A549 (cell line): ENCODE results near the gene BTF3. TPM values are rescaled to one million over a fixed set of nuclear protein-coding genes. Genes with fewer than 3 reads are reported as not detected.

Experiments used
- BHLHE40 ChIP-seq: IDR thresholded peaks from 2 replicates; pipeline ENCODE4 v1.6.1; 2012; ENCODE audit warnings: low read depth, low read length, inconsistent platforms
- CEBPB ChIP-seq, 2 experiments: fragments of >200 bp in 1 of 2; sonication (Bioruptor Twin) in 1 of 2; formaldehyde crosslinking in 1 of 2; IDR thresholded peaks; 2 replicates each; pipeline ENCODE4 v1.6.1; 2012 to 2016
- CHD2 ChIP-seq: fragments of 150-350 bp; IDR thresholded peaks from 2 replicates; pipeline ENCODE4 v1.6.1; 2014; ENCODE audit warnings: low read length; ENCODE audit not compliant: partially characterized antibody
- EHF ChIP-seq: fragments of 250-450 bp; sonication (Bioruptor Pico); IDR thresholded peaks from 2 replicates; pipeline ENCODE4 v1.5.0; 2020; ENCODE audit warnings: mild to moderate bottlenecking
- ESRRA ChIP-seq: fragments of 150-350 bp; IDR thresholded peaks from 2 replicates; pipeline ENCODE4 v1.6.1; 2014; ENCODE audit warnings: mild to moderate bottlenecking, low read length, borderline replicate concordance
- FOSB ChIP-seq: fragments of 250-450 bp; sonication (Bioruptor Pico); IDR thresholded peaks from 2 replicates; pipeline ENCODE4 v1.5.0; 2020; ENCODE audit warnings: mild to moderate bottlenecking, moderate library complexity
- FOXS1 ChIP-seq: fragments of 250-450 bp; sonication (Bioruptor Pico); IDR thresholded peaks from 2 replicates; pipeline ENCODE4 v1.5.0; 2020; ENCODE audit warnings: mild to moderate bottlenecking, moderate library complexity
- HOXB13 ChIP-seq: fragments of 250-450 bp; sonication (Bioruptor Pico); IDR thresholded peaks from 2 replicates; pipeline ENCODE4 v1.5.0; 2020; ENCODE audit warnings: low read depth, mild to moderate bottlenecking, moderate library complexity
- JUN ChIP-seq, 2 experiments: fragments of >200 bp; sonication (Bioruptor Twin); formaldehyde crosslinking; IDR thresholded peaks; 2 replicates in 1 of 2; 3 replicates in 1 of 2; pipeline ENCODE4 v1.6.1; 2016 to 2017
- JUNB ChIP-seq: fragments of >200 bp; sonication (Bioruptor Twin); formaldehyde crosslinking; IDR thresholded peaks from 2 replicates; pipeline ENCODE4 v1.6.1; 2016
- KDM1A ChIP-seq: fragments of 200-600 bp; sonication (generic); IDR thresholded peaks from 2 replicates; pipeline ENCODE4 v1.6.1; 2016; ENCODE audit warnings: low read depth, mild to moderate bottlenecking
- MAZ ChIP-seq: fragments of 150-350 bp; IDR thresholded peaks from 2 replicates; pipeline ENCODE4 v1.6.1; 2014; ENCODE audit warnings: antibody characterized with exemption, low read depth, low read length, borderline replicate concordance
- MYC ChIP-seq: IDR thresholded peaks from 2 replicates; pipeline ENCODE4 v1.6.1; 2012; ENCODE audit warnings: mild to moderate bottlenecking, inconsistent platforms, low read length, improper control_type of control experiment, borderline replicate concordance
- NFE2L2 ChIP-seq: fragments of 150-350 bp; conservative IDR thresholded peaks from 2 replicates; pipeline ENCODE4 v1.6.1; 2014; ENCODE audit warnings: low read length
- NPAS2 ChIP-seq: fragments of 250-450 bp; sonication (Bioruptor Pico); IDR thresholded peaks from 2 replicates; pipeline ENCODE4 v1.8.0; 2022; ENCODE audit warnings: mild to moderate bottlenecking, moderate library complexity, borderline replicate concordance
- PHF8 ChIP-seq: fragments of 200-600 bp; sonication (generic); IDR thresholded peaks from 2 replicates; pipeline ENCODE4 v1.6.1; 2016; ENCODE audit warnings: low read depth, mild to moderate bottlenecking, antibody characterized with exemption, moderate library complexity, borderline replicate concordance
- POLR2A ChIP-seq: IDR thresholded peaks from 2 replicates; pipeline ENCODE4 v1.6.1; 2012; ENCODE audit warnings: mild to moderate bottlenecking, low read length
- RCOR1 ChIP-seq: fragments of 150-350 bp; IDR thresholded peaks from 2 replicates; pipeline ENCODE4 v1.6.1; 2014; ENCODE audit warnings: antibody characterized with exemption, low read length, low read depth
- RFX5 ChIP-seq: fragments of 450-650 bp; IDR thresholded peaks from 2 replicates; pipeline ENCODE4 v1.7.1; 2014; ENCODE audit warnings: antibody characterized with exemption, mild to moderate bottlenecking, moderate library complexity
- SREBF2 ChIP-seq: fragments of 450-650 bp; IDR thresholded peaks from 2 replicates; pipeline ENCODE4 v1.6.1; 2014; ENCODE audit warnings: mild to moderate bottlenecking, moderate library complexity
- ZNF302 ChIP-seq: fragments of 250-450 bp; sonication (Bioruptor Pico); IDR thresholded peaks from 2 replicates; pipeline ENCODE4 v1.9.0; 2021; ENCODE audit warnings: inconsistent platforms, mild to moderate bottlenecking, moderate library complexity
- ZSCAN20 ChIP-seq: fragments of 250-450 bp; sonication (Bioruptor Pico); IDR thresholded peaks from 2 replicates; pipeline ENCODE4 v1.8.0; 2022; ENCODE audit warnings: mild to moderate bottlenecking, moderate library complexity
- polyA plus RNA-seq, 4 experiments: library from polyadenylated mRNA; depleted of rRNA in 3 of 4; stranded (reverse); fragments of >200 nt; fragmentation: RNase III in 1 of 4; extraction: RNeasy Plus Mini Kit Qiagen cat#74134 plus additional on column Dnase treatment in 1 of 4; gene quantifications; 2 replicates in 3 of 4; 3 replicates in 1 of 4; pipeline ENCODE4 v1.2.3, GENCODE V29; 2011 to 2017
- TF ChIP-seq, protein P1 (sequence below): fragments of 450-650 bp; IDR thresholded peaks from 2 replicates; pipeline ENCODE4 v1.6.1; 2014; ENCODE audit warnings: antibody characterized with exemption
- TF ChIP-seq, protein P2 (sequence below): fragments of 250-450 bp; sonication (Bioruptor Pico); IDR thresholded peaks from 2 replicates; pipeline ENCODE4 v1.5.0; 2021; ENCODE audit warnings: mild to moderate bottlenecking, moderate library complexity, borderline replicate concordance
- TF ChIP-seq, protein P3 (sequence below): fragments of >200 bp; sonication (Bioruptor Twin); formaldehyde crosslinking; IDR thresholded peaks from 3 replicates; pipeline ENCODE4 v1.6.1; 2016
- TF ChIP-seq, protein P4 (sequence below): fragments of 200-600 bp; sonication (generic); IDR thresholded peaks from 2 replicates; pipeline ENCODE4 v1.6.1; 2016; ENCODE audit warnings: antibody characterized with exemption, mild to moderate bottlenecking, moderate library complexity
- TF ChIP-seq, protein P5 (sequence below): fragments of >200 bp; sonication (Bioruptor Twin); formaldehyde crosslinking; IDR thresholded peaks from 2 replicates; pipeline ENCODE4 v1.6.1; 2016
- TF ChIP-seq, protein P6 (sequence below): IDR thresholded peaks from 2 replicates; pipeline ENCODE4 v1.6.1; 2012; ENCODE audit warnings: low read depth, borderline replicate concordance

The BTF3 gene
- polyA plus RNA-seq, 2 of the 4 experiments (the other 2 are of a cell fraction): 1,048 to 1,159 TPM

DNA sequence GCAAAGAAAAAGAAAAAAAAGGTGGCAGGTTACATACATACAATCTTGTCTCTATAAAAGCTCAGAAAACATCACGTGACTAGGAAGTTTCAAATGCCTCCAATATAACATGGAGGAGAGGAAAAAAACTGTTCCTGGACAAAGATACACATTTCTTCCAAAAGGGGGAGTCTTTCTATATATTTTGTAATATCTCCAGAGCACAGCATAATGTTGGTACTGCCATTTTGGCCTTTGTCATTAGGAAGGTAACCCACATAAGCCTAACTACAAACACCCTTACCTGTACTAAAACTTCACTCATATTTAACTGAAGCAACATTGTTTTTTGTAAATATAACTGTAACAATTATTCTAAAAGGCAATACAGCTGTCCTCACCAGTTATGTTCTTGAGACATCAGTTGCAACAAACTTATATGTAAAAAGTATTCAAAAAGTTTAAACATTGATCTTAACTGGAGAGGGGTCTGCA, 1.2 kb upstream of the BTF3 start (continued):
- TF ChIP-seq, protein P1, sequence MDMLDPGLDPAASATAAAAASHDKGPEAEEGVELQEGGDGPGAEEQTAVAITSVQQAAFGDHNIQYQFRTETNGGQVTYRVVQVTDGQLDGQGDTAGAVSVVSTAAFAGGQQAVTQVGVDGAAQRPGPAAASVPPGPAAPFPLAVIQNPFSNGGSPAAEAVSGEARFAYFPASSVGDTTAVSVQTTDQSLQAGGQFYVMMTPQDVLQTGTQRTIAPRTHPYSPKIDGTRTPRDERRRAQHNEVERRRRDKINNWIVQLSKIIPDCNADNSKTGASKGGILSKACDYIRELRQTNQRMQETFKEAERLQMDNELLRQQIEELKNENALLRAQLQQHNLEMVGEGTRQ: peak; percentile 89
- TF ChIP-seq, protein P2, sequence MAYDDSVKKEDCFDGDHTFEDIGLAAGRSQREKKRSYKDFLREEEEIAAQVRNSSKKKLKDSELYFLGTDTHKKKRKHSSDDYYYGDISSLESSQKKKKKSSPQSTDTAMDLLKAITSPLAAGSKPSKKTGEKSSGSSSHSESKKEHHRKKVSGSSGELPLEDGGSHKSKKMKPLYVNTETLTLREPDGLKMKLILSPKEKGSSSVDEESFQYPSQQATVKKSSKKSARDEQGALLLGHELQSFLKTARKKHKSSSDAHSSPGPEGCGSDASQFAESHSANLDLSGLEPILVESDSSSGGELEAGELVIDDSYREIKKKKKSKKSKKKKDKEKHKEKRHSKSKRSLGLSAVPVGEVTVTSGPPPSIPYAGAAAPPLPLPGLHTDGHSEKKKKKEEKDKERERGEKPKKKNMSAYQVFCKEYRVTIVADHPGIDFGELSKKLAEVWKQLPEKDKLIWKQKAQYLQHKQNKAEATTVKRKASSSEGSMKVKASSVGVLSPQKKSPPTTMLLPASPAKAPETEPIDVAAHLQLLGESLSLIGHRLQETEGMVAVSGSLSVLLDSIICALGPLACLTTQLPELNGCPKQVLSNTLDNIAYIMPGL (CRISPR knock-in tag): no peak
- TF ChIP-seq NFE2L2 (no peak), BHLHE40 (no peak), EHF (no peak; the same call in 1 of the 2 replicates), FOSB (CRISPR knock-in tag) (no peak), SREBF2 (no peak), ZNF302 (CRISPR knock-in tag) (no peak), JUNB (no peak), POLR2A (no peak), ZSCAN20 (CRISPR knock-in tag) (no peak; the same call in 1 of the 2 replicates), MAZ (no peak), PHF8 (no peak), CEBPB (IDR thresholded peaks at IDR 0.05) (peak in 1 of 2 experiments; percentile 70; a peak in 2 of 4 replicates), RFX5 (no peak), JUN (IDR thresholded peaks at IDR 0.05) (no peak), MYC (no peak), FOXS1 (CRISPR knock-in tag) (peak; percentile 57; the same call in 1 of the 2 replicates), HOXB13 (CRISPR knock-in tag) (no peak), RCOR1 (no peak), CHD2 (no peak), NPAS2 (no peak), KDM1A (no peak), ESRRA (no peak)
- TF ChIP-seq, protein P3, sequence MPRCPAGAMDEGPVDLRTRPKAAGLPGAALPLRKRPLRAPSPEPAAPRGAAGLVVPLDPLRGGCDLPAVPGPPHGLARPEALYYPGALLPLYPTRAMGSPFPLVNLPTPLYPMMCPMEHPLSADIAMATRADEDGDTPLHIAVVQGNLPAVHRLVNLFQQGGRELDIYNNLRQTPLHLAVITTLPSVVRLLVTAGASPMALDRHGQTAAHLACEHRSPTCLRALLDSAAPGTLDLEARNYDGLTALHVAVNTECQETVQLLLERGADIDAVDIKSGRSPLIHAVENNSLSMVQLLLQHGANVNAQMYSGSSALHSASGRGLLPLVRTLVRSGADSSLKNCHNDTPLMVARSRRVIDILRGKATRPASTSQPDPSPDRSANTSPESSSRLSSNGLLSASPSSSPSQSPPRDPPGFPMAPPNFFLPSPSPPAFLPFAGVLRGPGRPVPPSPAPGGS: no peak
- TF ChIP-seq, protein P4, sequence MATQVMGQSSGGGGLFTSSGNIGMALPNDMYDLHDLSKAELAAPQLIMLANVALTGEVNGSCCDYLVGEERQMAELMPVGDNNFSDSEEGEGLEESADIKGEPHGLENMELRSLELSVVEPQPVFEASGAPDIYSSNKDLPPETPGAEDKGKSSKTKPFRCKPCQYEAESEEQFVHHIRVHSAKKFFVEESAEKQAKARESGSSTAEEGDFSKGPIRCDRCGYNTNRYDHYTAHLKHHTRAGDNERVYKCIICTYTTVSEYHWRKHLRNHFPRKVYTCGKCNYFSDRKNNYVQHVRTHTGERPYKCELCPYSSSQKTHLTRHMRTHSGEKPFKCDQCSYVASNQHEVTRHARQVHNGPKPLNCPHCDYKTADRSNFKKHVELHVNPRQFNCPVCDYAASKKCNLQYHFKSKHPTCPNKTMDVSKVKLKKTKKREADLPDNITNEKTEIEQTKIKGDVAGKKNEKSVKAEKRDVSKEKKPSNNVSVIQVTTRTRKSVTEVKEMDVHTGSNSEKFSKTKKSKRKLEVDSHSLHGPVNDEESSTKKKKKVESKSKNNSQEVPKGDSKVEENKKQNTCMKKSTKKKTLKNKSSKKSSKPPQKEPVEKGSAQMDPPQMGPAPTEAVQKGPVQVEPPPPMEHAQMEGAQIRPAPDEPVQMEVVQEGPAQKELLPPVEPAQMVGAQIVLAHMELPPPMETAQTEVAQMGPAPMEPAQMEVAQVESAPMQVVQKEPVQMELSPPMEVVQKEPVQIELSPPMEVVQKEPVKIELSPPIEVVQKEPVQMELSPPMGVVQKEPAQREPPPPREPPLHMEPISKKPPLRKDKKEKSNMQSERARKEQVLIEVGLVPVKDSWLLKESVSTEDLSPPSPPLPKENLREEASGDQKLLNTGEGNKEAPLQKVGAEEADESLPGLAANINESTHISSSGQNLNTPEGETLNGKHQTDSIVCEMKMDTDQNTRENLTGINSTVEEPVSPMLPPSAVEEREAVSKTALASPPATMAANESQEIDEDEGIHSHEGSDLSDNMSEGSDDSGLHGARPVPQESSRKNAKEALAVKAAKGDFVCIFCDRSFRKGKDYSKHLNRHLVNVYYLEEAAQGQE: no peak
- TF ChIP-seq, protein P5, sequence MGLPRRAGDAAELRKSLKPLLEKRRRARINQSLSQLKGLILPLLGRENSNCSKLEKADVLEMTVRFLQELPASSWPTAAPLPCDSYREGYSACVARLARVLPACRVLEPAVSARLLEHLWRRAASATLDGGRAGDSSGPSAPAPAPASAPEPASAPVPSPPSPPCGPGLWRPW: no peak
- TF ChIP-seq, protein P6, sequence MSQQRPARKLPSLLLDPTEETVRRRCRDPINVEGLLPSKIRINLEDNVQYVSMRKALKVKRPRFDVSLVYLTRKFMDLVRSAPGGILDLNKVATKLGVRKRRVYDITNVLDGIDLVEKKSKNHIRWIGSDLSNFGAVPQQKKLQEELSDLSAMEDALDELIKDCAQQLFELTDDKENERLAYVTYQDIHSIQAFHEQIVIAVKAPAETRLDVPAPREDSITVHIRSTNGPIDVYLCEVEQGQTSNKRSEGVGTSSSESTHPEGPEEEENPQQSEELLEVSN: no peak
